ENCODE results near the gene RNU1-4. TPM values are rescaled to one million over a fixed set of nuclear protein-coding genes. Genes with fewer than 3 reads are reported as not detected.
A peak's percentile ranks its signal among the peaks of the same experiment; 100 is the strongest.
"Not testable (repeated sequence)": the region's sequence is repeated elsewhere in the genome, so short reads cannot be mapped to it uniquely, and the experiment has no call there.

Gene RNU1-4
- total RNA-seq, 4 donors from 2014 or later, result under 0.01 TPM; not detected in 2

GRCh38 chr1:16727190-16728111 lies 12.9 kb upstream of the RNU1-4 start:
- DNase-seq (ENCODE audit: extremely low spot score), result peak; percentile 97
- Histone ChIP-seq H3K27me3 (peaks cover 0 to 34% (median 12%) of the 10 kb centered on the region in 4 donors), H3K27ac (replicated peaks in 1 of 4) (no peak overlapping the region), H3K4me1 (no peaks in the 10 kb centered on the region), H3K4me3 (no peak overlapping the region), H3K9me3 (no peaks in the 10 kb centered on the region), H3K36me3 (no peaks in the 10 kb centered on the region)
- 88% methylated on average over 42 of the region's 42 CpGs for WGBS
- TF ChIP-seq CTCF (IDR thresholded peaks at IDR 0.05) (no peak), POLR2AphosphoS5 (IDR thresholded peaks at IDR 0.05) (no peak), POLR2A (IDR thresholded peaks at IDR 0.05; ENCODE audit: low read depth) (no peak), EP300 (IDR thresholded peaks at IDR 0.05) (no peak)
- intact Hi-C loops (cut with DNase I), result loop anchor here (10.0 kb wide), 1 partner anchor 197 kb away; the partner anchor contains the start of gene CROCC

GRCh38 chr1:16728243-16728949 lies 11.9 kb upstream of the RNU1-4 start:
- peaks cover 0 to 33% (median 12%) of the 10 kb centered on the region in 4 donors for H3K27me3 ChIP-seq
- not testable (repeated sequence) for H3K36me3 ChIP-seq; H3K9me3 ChIP-seq; H3K4me1 ChIP-seq; H3K4me3 ChIP-seq; H3K27ac ChIP-seq (replicated peaks in 1 of 4)
- peak; percentile 92 for DNase-seq (ENCODE audit: extremely low spot score)
- intact Hi-C loops (cut with DNase I), result loop anchor here (10.0 kb wide), 1 partner anchor 196 kb away; the partner anchor contains the start of gene CROCC
- WGBS, result 76% methylated on average over 22 of the region's 24 CpGs

- H3K9me3 ChIP-seq; DNase-seq (ENCODE audit: extremely low spot score); H3K4me1 ChIP-seq; intact Hi-C loops (cut with DNase I); H3K4me3 ChIP-seq; H3K27ac ChIP-seq (replicated peaks in 1 of 4); H3K36me3 ChIP-seq: not testable (repeated sequence)
- 76% methylated on average over 3 of the region's 5 CpGs for WGBS
- H3K27me3 ChIP-seq, result peaks cover 0 to 11% (median 4%) of the 10 kb centered on the region in 4 donors
Observed at GRCh38 chr1:16732254-16732896, 7.9 kb upstream of the RNU1-4 start.

GRCh38 chr1:16741230-16741629 lies 914 bp downstream of the RNU1-4 start:
- WGBS, result no CpG with 5 or more reads among the region's 11 CpGs

GRCh38 chr1:16747660-16748059 lies 7.3 kb downstream of the RNU1-4 start:
- H3K27ac ChIP-seq (replicated peaks in 1 of 4); DNase-seq (ENCODE audit: extremely low spot score); H3K9me3 ChIP-seq; H3K36me3 ChIP-seq; H3K27me3 ChIP-seq; H3K4me1 ChIP-seq; H3K4me3 ChIP-seq; intact Hi-C loops (cut with DNase I): not testable (repeated sequence)
- 70% methylated on average over 4 of the region's 5 CpGs for WGBS

More at GRCh38 chr1:16741230-16741629, 914 bp downstream of the RNU1-4 start:
- DNase-seq (ENCODE audit: extremely low spot score); H3K4me1 ChIP-seq; H3K9me3 ChIP-seq; H3K27me3 ChIP-seq; H3K36me3 ChIP-seq; intact Hi-C loops (cut with DNase I); H3K27ac ChIP-seq (replicated peaks in 1 of 4); H3K4me3 ChIP-seq: not testable (repeated sequence)

- H3K36me3 ChIP-seq; H3K9me3 ChIP-seq; DNase-seq (ENCODE audit: extremely low spot score); H3K27ac ChIP-seq (replicated peaks in 1 of 4); H3K27me3 ChIP-seq; H3K4me3 ChIP-seq; intact Hi-C loops (cut with DNase I); H3K4me1 ChIP-seq: not testable (repeated sequence)
- WGBS, result 86% methylated on average over 8 of the region's 26 CpGs
Observed at GRCh38 chr1:16748710-16749109, 8.4 kb downstream of the RNU1-4 start.

GRCh38 chr1:16749910-16750888 lies 9.9 kb downstream of the RNU1-4 start:
- H3K27ac ChIP-seq (replicated peaks in 1 of 4); H3K36me3 ChIP-seq; H3K27me3 ChIP-seq; H3K4me3 ChIP-seq; H3K9me3 ChIP-seq; intact Hi-C loops (cut with DNase I); DNase-seq (ENCODE audit: extremely low spot score); H3K4me1 ChIP-seq: not testable (repeated sequence)
- no CpG with 5 or more reads among the region's 19 CpGs for WGBS

GRCh38 chr1:16752770-16753169 lies 12.5 kb downstream of the RNU1-4 start:
- H3K36me3 ChIP-seq; intact Hi-C loops (cut with DNase I); H3K9me3 ChIP-seq; H3K27ac ChIP-seq (replicated peaks in 1 of 4); H3K4me1 ChIP-seq; DNase-seq (ENCODE audit: extremely low spot score); H3K27me3 ChIP-seq; H3K4me3 ChIP-seq: not testable (repeated sequence)
- WGBS, result no CpG with 5 or more reads among the region's 3 CpGs

- H3K27ac ChIP-seq (replicated peaks in 1 of 4); H3K4me3 ChIP-seq; DNase-seq (ENCODE audit: extremely low spot score); intact Hi-C loops (cut with DNase I); H3K4me1 ChIP-seq; H3K36me3 ChIP-seq; H3K9me3 ChIP-seq: not testable (repeated sequence)
- peaks cover 0 to 12% (median 3%) of the 10 kb centered on the region in 4 donors for H3K27me3 ChIP-seq
- no CpG with 5 or more reads among the region's 1 CpG for WGBS
Observed at GRCh38 chr1:16755385-16755784, 15.1 kb downstream of the RNU1-4 start.

- peaks cover 0 to 18% (median 3%) of the 10 kb centered on the region in 4 donors for H3K27me3 ChIP-seq
- H3K4me1 ChIP-seq; H3K4me3 ChIP-seq; DNase-seq (ENCODE audit: extremely low spot score); H3K9me3 ChIP-seq; H3K36me3 ChIP-seq; H3K27ac ChIP-seq (replicated peaks in 1 of 4); intact Hi-C loops (cut with DNase I): not testable (repeated sequence)
- WGBS, result 79% methylated on average over 2 of the region's 2 CpGs
Observed at GRCh38 chr1:16755932-16756331, 15.6 kb downstream of the RNU1-4 start.
